ENCODE data around the gene CCR1. TPM values are rescaled to one million over a fixed set of nuclear protein-coding genes. Genes with fewer than 3 reads are reported as not detected.

CCR1 gene
- total and polyA plus RNA-seq, 9 of the 15 experiments (the other 6 are each of a cell fraction or from before 2014, with no cell fraction given) = not detected

- TF ChIP-seq PATZ1 (CRISPR knock-in tag; IDR thresholded peaks at IDR 0.05; ENCODE audit: borderline replicate concordance) (no peak), ZZZ3 (IDR thresholded peaks at IDR 0.05) (no peak)
Measured at GRCh38 chr3:46154311-46154710, 53.8 kb downstream of the CCR1 start (continued).

Other genes starting within 250 kb of the CCR1 start
- gene FYCO1, start 212.5 kb downstream of the CCR1 start, total RNA-seq (2014; rRNA removed) = 6.7 and 7.9 TPM in 2 replicates
- gene FYCO1, start 212.5 kb downstream of the CCR1 start, total RNA-seq (2014; rRNA removed; fragmentation: Illumina TruSeq; extraction: Trizol) = 7.4 and 8.3 TPM in 2 replicates
- gene FYCO1, start 212.5 kb downstream of the CCR1 start, total RNA-seq (2015; rRNA removed; fragmentation: Illumina TruSeq; extraction: Trizol) = 8.6 and 9.1 TPM in 2 replicates
- gene FYCO1, start 212.5 kb downstream of the CCR1 start, total RNA-seq (2021) = 11.8 and 13.8 TPM in 2 replicates
- 7.2 and 7.7 TPM in 2 replicates for gene FYCO1, start 212.5 kb downstream of the CCR1 start, polyA plus RNA-seq (2011; rRNA removed)
- 10.6 and 11.1 TPM in 2 replicates for gene FYCO1, start 212.5 kb downstream of the CCR1 start, polyA plus RNA-seq (2014; fragmentation: Illumina TruSeq; extraction: Trizol)
- gene FYCO1, start 212.5 kb downstream of the CCR1 start, polyA plus RNA-seq (2014; fragmentation: Nextera tagmentation; extraction: Ambion mirVana) = 1 to 10 TPM; 2.1 to 3.0 TPM
- 7.4 and 9.6 TPM in 2 replicates for gene FYCO1, start 212.5 kb downstream of the CCR1 start, polyA plus RNA-seq (2014; rRNA removed)
- not detected in 2 replicates for gene XCR1, start 180.8 kb downstream of the CCR1 start, total RNA-seq (2014; rRNA removed)
- gene XCR1, start 180.8 kb downstream of the CCR1 start, total RNA-seq (2014; rRNA removed; fragmentation: Illumina TruSeq; extraction: Trizol) = not detected in 2 replicates
- gene XCR1, start 180.8 kb downstream of the CCR1 start, total RNA-seq (2015; rRNA removed; fragmentation: Illumina TruSeq; extraction: Trizol) = not detected in 2 replicates
- not detected in 2 replicates for gene XCR1, start 180.8 kb downstream of the CCR1 start, total RNA-seq (2021)
- gene XCR1, start 180.8 kb downstream of the CCR1 start, polyA plus RNA-seq (2011; rRNA removed) = not detected in 2 replicates
- gene XCR1, start 180.8 kb downstream of the CCR1 start, polyA plus RNA-seq (2014; fragmentation: Illumina TruSeq; extraction: Trizol) = not detected in 2 replicates
- not detected for gene XCR1, start 180.8 kb downstream of the CCR1 start, polyA plus RNA-seq (2014; fragmentation: Nextera tagmentation; extraction: Ambion mirVana)
- not detected in 2 replicates for gene XCR1, start 180.8 kb downstream of the CCR1 start, polyA plus RNA-seq (2014; rRNA removed)
- not detected in 2 replicates for gene CCR3, start 34.1 kb upstream of the CCR1 start, total RNA-seq (2014; rRNA removed)
- not detected in 2 replicates for gene CCR3, start 34.1 kb upstream of the CCR1 start, total RNA-seq (2014; rRNA removed; fragmentation: Illumina TruSeq; extraction: Trizol)
- gene CCR3, start 34.1 kb upstream of the CCR1 start, total RNA-seq (2015; rRNA removed; fragmentation: Illumina TruSeq; extraction: Trizol) = not detected in 2 replicates
- gene CCR3, start 34.1 kb upstream of the CCR1 start, total RNA-seq (2021) = not detected in 2 replicates
- not detected in 2 replicates for gene CCR3, start 34.1 kb upstream of the CCR1 start, polyA plus RNA-seq (2011; rRNA removed)
- not detected in 2 replicates for gene CCR3, start 34.1 kb upstream of the CCR1 start, polyA plus RNA-seq (2014; fragmentation: Illumina TruSeq; extraction: Trizol)
- gene CCR3, start 34.1 kb upstream of the CCR1 start, polyA plus RNA-seq (2014; fragmentation: Nextera tagmentation; extraction: Ambion mirVana) = not detected
- not detected in 2 replicates for gene CCR3, start 34.1 kb upstream of the CCR1 start, polyA plus RNA-seq (2014; rRNA removed)
- gene CCR2, start 145.8 kb upstream of the CCR1 start, total RNA-seq (2014; rRNA removed) = not detected in 2 replicates
- gene CCR2, start 145.8 kb upstream of the CCR1 start, total RNA-seq (2014; rRNA removed; fragmentation: Illumina TruSeq; extraction: Trizol) = not detected in 2 replicates
- gene CCR2, start 145.8 kb upstream of the CCR1 start, total RNA-seq (2015; rRNA removed; fragmentation: Illumina TruSeq; extraction: Trizol) = not detected in 2 replicates
- not detected in 2 replicates for gene CCR2, start 145.8 kb upstream of the CCR1 start, total RNA-seq (2021)
- not detected in 2 replicates for gene CCR2, start 145.8 kb upstream of the CCR1 start, polyA plus RNA-seq (2011; rRNA removed)
- gene CCR2, start 145.8 kb upstream of the CCR1 start, polyA plus RNA-seq (2014; fragmentation: Illumina TruSeq; extraction: Trizol) = not detected in 2 replicates
- not detected for gene CCR2, start 145.8 kb upstream of the CCR1 start, polyA plus RNA-seq (2014; fragmentation: Nextera tagmentation; extraction: Ambion mirVana)
- gene CCR2, start 145.8 kb upstream of the CCR1 start, polyA plus RNA-seq (2014; rRNA removed) = not detected in 2 replicates
- not detected in 2 replicates for gene CCR5, start 162.6 kb upstream of the CCR1 start, total RNA-seq (2014; rRNA removed)
- not detected in 2 replicates for gene CCR5, start 162.6 kb upstream of the CCR1 start, total RNA-seq (2014; rRNA removed; fragmentation: Illumina TruSeq; extraction: Trizol)
- not detected in 2 replicates for gene CCR5, start 162.6 kb upstream of the CCR1 start, total RNA-seq (2015; rRNA removed; fragmentation: Illumina TruSeq; extraction: Trizol)
- not detected in 2 replicates for gene CCR5, start 162.6 kb upstream of the CCR1 start, total RNA-seq (2021)
- gene CCR5, start 162.6 kb upstream of the CCR1 start, polyA plus RNA-seq (2011; rRNA removed) = not detected in 2 replicates
- not detected in 2 replicates for gene CCR5, start 162.6 kb upstream of the CCR1 start, polyA plus RNA-seq (2014; fragmentation: Illumina TruSeq; extraction: Trizol)
- not detected for gene CCR5, start 162.6 kb upstream of the CCR1 start, polyA plus RNA-seq (2014; fragmentation: Nextera tagmentation; extraction: Ambion mirVana)
- gene CCR5, start 162.6 kb upstream of the CCR1 start, polyA plus RNA-seq (2014; rRNA removed) = not detected in 2 replicates
- 3.6 and 4.1 TPM in 2 replicates for gene CCRL2, start 198.9 kb upstream of the CCR1 start, total RNA-seq (2014; rRNA removed)
- 3.4 and 4.5 TPM in 2 replicates for gene CCRL2, start 198.9 kb upstream of the CCR1 start, total RNA-seq (2014; rRNA removed; fragmentation: Illumina TruSeq; extraction: Trizol)
- gene CCRL2, start 198.9 kb upstream of the CCR1 start, total RNA-seq (2015; rRNA removed; fragmentation: Illumina TruSeq; extraction: Trizol) = 3.1 and 4.0 TPM in 2 replicates
- gene CCRL2, start 198.9 kb upstream of the CCR1 start, total RNA-seq (2021) = 3.3 and 3.5 TPM in 2 replicates
- 4.2 and 5.4 TPM in 2 replicates for gene CCRL2, start 198.9 kb upstream of the CCR1 start, polyA plus RNA-seq (2011; rRNA removed)
- 3.2 and 3.4 TPM in 2 replicates for gene CCRL2, start 198.9 kb upstream of the CCR1 start, polyA plus RNA-seq (2014; fragmentation: Illumina TruSeq; extraction: Trizol)
- 1 to 10 TPM; 4.3 to 5.7 TPM for gene CCRL2, start 198.9 kb upstream of the CCR1 start, polyA plus RNA-seq (2014; fragmentation: Nextera tagmentation; extraction: Ambion mirVana)
- 2.2 and 3.5 TPM in 2 replicates for gene CCRL2, start 198.9 kb upstream of the CCR1 start, polyA plus RNA-seq (2014; rRNA removed)

Measured in K562 (cell line).